Immature natural killer cell (primary cell): ENCODE results near the gene INO80. TPM values are rescaled to one million over a fixed set of nuclear protein-coding genes. Genes with fewer than 3 reads are reported as not detected.

Source experiments
- polyA plus RNA-seq, 3 donors: library from polyadenylated mRNA; unstranded; fragments of 300-500 nt; fragmentation: Illumina TruSeq; gene quantifications; one replicate each; pipeline ENCODE4 v1.2.3, GENCODE V29; 2021

Gene INO80
- polyA plus RNA-seq, 3 donors from 2014 or later: 0.50 to 5.4 (median 2.4) TPM

Other genes starting within 250 kb of the INO80 start
- not detected for gene RHOV, start 242.0 kb downstream of the INO80 start, polyA plus RNA-seq
- 10 to 100 TPM; 20.8 to 36.8 (median 35.3) TPM for gene VPS18, start 221.8 kb downstream of the INO80 start, polyA plus RNA-seq
- gene DLL4, start 186.9 kb downstream of the INO80 start, polyA plus RNA-seq: not detected
- gene CHAC1, start 162.8 kb downstream of the INO80 start, polyA plus RNA-seq: under 1 TPM in 1 of 3 donors, not detected in 2; 0.77 TPM
- not detected for gene EXD1, start 114.5 kb upstream of the INO80 start, polyA plus RNA-seq
- gene CHP1, start 115.0 kb upstream of the INO80 start, polyA plus RNA-seq: 10 to 100 TPM; 14.7 to 29.6 (median 24.6) TPM
- gene OIP5, start 216.3 kb upstream of the INO80 start, polyA plus RNA-seq: 1 to 10 TPM in 1 of 3 donors, under 1 TPM in 2; 0.35 to 2.4 (median 0.44) TPM
- 1 to 10 TPM; 2.6 to 6.5 (median 4.0) TPM for gene NUSAP1, start 216.6 kb upstream of the INO80 start, polyA plus RNA-seq